ENCODE data around the gene ZCCHC3.

ZCCHC3 gene

DNA sequence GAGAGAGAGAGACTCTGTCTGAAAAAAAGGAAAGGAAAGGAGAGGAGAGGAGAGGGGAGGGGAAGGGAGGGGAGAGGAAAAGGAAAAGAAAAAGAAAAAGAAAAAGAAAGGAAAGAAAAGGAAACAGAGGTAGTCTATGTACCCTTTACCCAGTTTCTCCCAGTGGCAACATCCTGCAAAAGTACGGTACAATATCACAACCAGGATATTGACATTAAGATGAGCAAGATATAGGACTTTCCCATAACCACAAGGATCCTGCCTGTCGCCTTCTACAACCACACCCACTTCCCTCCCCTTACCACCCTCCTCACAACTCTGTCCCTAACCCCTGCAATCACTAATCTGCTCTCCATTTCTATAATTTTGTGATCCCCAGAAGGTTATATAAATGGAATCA lies 10.9 kb upstream of the ZCCHC3 start:
- DNase-seq = no peak

DNA sequence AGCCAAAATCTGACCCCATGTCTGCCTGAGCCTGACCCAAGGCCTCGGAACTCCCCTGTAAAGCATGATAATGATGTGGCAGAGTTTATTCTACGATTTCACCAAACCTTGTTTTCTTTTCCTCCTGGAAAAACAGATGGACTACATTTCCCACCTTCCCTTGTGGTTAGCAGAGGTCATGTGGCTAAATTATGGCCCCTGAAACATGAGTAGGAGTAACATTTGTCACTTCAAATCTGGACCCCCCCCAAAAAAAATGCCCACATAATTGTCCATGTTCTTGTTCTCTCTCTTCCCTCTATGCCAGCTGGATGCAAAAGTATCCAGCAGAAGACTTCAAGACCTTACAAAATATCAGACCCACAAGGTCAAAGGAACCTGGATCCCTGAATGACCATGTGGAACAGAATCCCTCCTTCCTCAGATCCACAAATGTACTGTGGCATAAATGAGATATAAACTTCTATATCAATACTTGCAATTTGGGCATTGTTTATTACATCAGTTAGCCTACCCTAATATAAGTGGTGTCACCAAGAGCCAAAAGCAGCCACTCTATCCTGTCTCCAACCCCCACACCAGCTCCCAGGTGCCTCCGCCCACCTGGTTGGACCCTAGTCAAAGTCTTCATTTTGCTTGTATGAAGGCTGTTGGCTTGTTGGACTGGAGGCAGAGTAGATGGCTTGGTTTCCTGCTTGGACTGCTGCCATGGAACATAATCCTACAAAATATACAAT lies 8.2 kb upstream of the ZCCHC3 start:
- DNase-seq = no peak

DNA sequence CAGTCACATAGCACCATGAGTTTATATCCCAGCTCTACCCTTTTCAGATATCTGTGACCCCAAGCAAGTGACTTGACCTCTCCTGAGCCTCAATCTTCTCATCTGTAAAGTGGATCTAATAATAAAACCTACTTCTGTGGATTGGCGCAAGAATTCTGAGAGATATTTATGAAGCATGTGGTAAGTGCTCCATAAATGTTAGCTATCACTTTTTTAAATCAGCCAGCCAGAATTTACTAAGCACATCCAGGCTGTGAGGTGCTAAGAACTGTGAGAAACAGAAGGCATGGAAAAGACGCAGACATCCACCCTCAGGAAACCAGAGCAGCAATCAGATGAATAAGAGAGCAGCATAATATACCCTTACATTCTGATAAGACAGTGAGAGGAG lies 7.7 kb upstream of the ZCCHC3 start:
- no peak for DNase-seq

DNA sequence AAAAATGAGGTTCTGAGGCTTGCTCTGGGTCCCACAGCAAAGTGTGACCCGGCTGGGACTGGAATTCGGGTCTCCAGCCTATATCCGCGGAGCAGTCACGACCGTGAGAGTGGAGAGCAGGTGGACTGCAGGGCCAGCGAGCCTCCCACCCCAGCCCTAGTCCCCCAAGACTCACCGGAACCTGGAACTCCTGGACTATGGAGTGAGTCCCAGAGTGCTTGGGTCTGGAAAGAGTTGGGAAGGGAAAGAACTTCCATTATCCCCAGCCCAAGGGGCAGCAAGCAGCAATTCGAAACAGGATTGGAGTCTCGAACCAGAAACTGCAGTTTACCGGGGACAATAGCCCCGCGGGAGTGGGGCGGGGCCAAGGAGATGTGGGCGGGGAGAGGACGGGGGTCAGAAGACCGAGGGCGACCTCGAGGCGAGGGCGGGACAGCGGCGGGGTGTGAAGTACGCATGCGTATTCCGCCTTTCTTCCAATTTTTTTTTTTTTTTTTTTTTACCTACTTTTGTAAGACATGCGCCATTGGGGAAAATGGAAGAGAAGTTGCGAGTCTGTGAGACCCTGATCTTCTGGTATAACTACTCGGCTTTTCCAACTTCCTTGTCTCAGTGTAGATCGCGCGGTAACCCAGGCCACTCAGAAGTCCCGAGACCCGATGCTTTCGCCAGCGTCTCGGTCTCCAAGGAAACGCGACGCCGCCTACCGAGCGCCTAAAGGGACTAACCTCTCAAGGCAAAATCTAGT lies 7.1 kb upstream of the ZCCHC3 start, which contains the start of gene C20orf96:
Gene C20orf96, minus strand, starts transcription at position 667 of the 748 bp plus-strand sequence. Its CDS starts 140 bp downstream, at position 527.
- peak; percentile 92 to 94 for DNase-seq

GRCh38 chr20:294602-295001 lies 2.8 kb upstream of the ZCCHC3 start:
- no peak for DNase-seq

DNA sequence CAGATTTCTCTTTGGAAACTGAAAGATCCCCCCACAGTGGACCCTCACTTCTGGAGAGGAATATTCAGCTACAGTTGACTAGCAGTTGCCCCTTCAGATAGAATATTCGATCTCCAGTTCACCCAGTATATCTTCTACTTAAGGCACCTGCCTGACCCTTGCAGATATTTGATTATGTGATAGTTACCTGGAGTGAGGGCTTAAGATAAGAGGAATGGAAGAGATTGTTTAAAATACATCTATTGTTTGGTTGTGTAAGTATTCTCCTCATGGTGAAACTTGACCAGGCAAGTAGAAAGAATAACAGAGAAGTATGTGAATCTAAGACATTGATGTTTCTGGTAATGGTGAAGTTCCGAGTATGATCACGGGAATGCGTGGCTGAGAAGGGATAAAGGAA lies 1.6 kb upstream of the ZCCHC3 start:
- no peak for DNase-seq

GRCh38 chr20:297925-298775 lies 780 bp downstream of the ZCCHC3 start:
- peak; percentile 47 to 61 for DNase-seq

DNA sequence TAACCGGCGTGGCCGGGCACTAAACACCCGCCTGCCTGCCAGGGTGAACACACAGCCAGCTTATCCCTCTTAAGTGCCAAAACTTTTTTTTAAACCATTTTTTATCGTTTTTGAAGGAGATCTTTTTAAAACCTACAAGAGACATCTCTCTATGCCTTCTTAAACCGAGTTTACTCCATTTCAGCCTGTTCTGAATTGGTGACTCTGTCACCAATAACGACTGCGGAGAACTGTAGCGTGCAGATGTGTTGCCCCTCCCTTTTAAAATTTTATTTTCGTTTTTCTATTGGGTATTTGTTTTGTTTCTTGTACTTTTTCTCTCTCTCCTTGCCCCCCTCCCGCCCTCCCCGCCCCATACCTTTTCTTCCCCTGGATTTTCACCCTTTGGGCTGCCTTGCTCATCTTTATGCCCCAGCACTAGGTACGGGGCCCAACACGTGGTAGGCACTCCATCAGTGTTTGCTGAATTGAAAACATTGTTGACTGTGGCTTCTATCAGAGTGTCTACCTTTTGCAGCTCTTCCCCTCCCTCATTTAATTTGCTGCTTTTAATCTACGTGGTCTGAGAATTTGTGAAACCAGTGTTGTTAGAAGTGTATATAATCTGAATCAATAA lies 1.5 kb downstream of the ZCCHC3 start:
- DNase-seq = no peak

DNA sequence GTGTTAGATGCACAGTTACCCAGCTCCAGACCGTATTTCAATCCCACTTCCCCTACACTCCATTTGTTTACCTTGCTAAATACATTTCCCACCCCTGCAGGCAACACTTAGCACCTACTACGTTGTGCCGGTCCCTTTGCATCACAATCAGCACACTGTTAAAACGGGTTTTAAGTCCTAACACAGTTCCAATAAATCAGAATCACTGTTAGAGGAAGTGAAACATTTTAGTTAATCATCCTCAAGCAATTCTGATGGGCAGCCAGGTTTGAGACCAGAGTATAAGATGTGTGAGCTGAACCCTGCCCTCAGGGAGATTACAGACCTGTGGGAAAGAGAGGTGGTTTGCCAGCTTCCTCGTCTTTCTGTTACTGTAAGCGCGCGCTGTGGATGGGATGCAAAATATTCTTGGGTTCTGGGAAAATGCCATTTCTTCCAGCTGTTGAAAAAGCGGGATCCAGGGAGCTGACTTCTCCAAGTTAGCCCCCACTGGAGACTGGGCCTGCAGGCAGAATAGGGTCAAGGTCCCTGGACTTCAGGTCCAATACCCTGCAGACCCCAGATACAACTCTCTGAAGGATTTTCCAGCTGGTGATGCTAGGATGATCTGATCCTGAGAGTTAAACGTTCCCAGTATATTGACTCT lies 3.1 kb downstream of the ZCCHC3 start:
- DNase-seq = no peak

DNA sequence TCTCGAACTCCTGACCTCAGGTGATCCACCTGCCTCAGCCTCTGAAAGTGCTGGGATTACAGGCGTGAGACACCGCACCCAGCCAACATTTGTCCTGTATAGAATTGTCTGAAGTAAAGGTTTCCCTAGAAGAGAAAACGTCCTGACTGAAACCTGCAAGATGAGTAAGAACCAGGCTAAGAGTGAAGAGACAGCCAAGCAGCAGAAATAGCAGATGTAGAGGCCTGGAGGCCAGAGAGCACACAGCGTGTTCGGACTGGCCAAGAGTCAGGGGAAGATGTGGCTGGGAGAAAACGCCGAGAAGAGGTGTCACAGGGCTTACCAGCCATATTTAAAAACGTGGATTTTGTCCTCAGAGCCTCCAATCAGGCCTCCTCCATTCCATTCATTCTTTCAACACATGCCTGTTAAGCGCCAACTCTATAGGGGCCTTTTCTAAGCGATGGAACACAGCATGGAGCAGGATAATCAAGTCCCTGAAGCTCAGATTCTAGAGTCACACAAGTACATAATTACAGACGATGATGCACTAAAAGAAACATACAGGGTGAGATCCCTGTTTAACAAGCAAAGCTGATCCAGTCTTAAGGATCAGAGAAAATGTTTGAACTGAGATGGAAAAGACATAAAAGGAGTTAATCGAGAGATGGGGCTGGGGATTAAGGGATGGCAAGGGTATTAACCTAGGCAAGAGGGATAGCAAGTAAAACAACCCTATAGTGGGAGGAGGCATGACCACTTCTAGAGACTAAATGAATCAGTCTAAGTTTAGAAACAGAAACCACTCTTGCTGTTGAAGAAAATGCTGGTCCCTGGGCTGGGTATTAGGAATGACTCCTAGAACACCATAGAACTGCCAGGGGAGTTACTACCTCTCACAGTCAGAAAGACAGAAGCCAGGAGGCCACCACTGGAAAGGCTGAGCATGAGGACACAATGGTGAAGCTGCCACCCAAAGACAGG lies 4.8 kb downstream of the ZCCHC3 start:
- DNase-seq = peak in 1 of 2 experiments; percentile 37

DNA sequence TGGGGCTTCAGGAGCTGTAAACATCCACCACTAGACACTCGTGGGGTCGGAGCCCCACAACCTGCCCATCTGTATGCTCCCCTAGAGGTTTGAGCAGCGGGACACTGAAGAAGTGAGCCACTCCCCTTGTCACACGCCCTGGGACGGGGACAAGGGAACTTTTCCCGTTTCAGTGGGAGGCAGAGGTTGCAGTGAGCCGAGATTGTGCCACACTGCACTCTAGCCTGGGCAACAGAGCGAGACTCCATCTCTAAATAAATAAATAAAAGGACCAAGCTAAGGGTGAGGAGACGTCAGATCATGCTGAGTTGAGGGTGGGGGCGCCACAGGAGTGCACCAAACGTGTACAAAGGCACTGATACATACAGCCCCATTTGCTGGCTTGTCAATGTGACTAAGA lies 8.4 kb downstream of the ZCCHC3 start:
- no peak for DNase-seq

DNA sequence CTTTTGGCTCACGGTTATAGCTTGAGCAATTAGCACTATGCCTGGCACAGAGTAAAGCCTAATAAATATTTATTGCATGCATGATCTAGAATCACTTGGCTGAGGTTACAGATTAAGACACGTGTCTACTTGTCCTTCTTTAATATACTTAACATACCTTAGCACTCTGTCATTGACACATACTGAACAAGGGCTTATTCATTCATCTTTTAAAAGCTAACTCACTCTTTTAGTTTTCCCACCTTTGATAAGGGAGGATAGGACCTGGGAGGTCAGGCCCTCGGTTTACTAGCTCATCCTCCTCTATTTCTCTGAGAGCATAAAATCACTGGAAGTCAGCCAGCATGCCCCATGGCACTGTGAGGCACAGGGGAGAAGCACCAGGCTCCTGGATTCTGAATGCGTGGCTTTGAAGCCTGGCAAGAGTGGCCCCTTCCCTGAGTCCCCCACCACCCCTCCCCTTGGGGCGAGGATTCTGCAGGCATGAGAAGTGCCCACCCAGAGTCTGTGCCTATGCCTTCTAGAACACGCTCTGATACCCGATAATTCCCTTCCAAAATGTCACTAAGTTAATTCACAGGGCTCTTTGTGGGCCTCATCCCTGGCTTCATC lies 11.2 kb downstream of the ZCCHC3 start:
- no peak for DNase-seq

GRCh38 chr20:309306-309840 lies 12.0 kb downstream of the ZCCHC3 start:
- DNase-seq = no peak

GRCh38 chr20:309841-310644 lies 12.7 kb downstream of the ZCCHC3 start:
- peak; percentile 82 to 88 for DNase-seq

DNA sequence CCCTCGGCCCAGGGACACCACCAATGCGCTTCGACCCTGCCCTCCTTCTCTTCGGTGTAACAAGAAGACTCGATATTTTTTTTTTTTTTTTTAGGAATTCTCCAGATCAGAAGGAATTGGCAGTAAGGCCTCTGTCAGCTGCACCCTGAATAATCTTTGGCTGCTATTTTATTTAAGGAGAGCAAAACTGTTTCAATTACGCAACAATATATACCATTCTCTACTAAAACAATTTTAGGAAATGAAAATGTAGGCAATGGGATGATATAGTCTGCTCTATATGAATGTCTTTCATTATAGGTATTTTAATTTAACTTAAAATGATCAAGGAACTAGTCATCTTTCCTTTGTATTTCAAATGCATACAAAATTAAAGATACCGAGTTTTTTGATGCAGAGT lies 13.3 kb downstream of the ZCCHC3 start:
- no peak for DNase-seq

DNA sequence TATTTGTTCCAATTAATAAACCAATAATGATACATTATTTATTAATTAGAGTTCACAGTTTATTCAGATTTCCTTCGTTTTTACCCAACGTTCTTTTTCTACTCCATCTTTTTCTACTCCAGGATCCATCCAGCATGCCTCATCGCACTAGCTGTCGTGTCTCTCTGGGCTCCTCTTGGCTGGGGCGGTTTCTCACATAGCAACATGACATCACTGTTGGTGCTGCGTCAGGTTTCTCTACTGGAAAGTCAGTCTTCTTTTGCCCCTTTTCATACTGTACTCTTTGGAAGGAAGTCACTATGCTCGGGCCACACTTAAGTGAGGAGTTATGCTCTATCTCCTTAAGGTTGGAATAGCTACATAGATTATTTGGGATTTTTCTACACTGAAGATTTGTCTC lies 14.2 kb downstream of the ZCCHC3 start:
- DNase-seq = no peak

DNA sequence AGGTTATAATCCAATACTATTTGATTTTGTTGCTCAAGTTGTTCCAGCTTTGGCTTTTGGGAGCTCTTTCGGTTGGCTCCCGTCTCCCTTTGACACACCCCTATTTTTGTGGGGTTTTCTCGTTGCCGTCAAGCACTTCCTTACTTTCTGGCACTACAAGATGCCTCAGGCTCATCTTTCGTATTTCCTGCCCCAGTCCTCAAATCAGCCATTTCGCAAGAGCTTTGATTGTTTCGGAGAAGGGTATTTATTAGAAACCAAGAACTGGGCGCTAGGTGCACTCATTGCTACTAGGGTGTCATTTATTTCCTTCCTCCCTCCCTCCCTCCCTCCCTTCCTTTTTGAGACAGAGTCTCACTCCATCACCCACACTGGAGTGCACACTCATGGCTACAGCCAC lies 14.7 kb downstream of the ZCCHC3 start:
- DNase-seq = no peak

DNA sequence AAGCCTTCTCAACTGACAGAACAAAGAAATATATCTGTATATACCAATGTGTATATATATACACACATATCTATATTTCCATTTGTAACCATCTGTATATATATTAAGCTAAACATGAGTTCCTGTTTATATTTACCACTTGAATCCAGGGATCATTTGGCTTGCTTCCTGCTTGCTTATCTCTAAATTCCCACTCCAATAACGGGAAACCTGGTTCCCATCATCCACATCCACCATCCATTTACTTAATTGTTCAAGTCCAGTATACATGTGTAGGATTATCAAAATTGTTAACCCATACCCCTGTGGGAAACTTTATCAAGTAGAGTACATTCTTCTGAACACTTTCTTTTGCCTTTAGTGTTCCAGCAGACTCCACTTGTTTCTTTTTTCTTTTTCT lies 15.5 kb downstream of the ZCCHC3 start:
- no peak for DNase-seq

GRCh38 chr20:313402-313801 lies 16.0 kb downstream of the ZCCHC3 start:
- no peak for DNase-seq

GRCh38 chr20:313948-314347 lies 16.6 kb downstream of the ZCCHC3 start:
- no peak for DNase-seq
